K562 treated with DMSO at 1 percent for 24 hours (cell line): ENCODE results near the gene AK6. TPM values are rescaled to one million over a fixed set of nuclear protein-coding genes. Genes with fewer than 3 reads are reported as not detected.

Experiments
- total RNA-seq: library from RNA; unstranded; fragments of 300-600 nt; gene quantifications from 2 replicates; pipeline ENCODE4 v1.2.3, GENCODE V29; 2022; ENCODE audit warnings: low read depth; ENCODE audit not compliant: insufficient read depth

Gene AK6
- total RNA-seq: 25.5 and 30.9 TPM in 2 replicates

GRCh38 chr5:69369340-69370121 is at the start of gene AK6, which contains the start of the genes RAD17 and TAF9:
AK6 (minus strand) TSS chr5:69369520; CDS start chr5:69369490, 30 bp downstream.
RAD17 (plus strand) TSS chr5:69369818; CDS start chr5:69372209, 2,391 bp downstream.
TAF9 (minus strand) TSS chr5:69369520; CDS start chr5:69365737, 3,783 bp downstream.

GRCh38 chr5:69414885-69415583 is 45.7 kb upstream of the AK6 start, which contains the start of gene MARVELD2:
MARVELD2 (plus strand) TSS chr5:69415116; CDS start chr5:69419386, 4,270 bp downstream.

Other genes with a start within 250 kb of the AK6 start
- 128 and 161 TPM in 2 replicates for gene CCNB1, start 202.4 kb downstream of the AK6 start, total RNA-seq
- gene CENPH, start 179.9 kb downstream of the AK6 start, total RNA-seq: 70.6 and 72.5 TPM in 2 replicates
- 22.8 and 31.3 TPM in 2 replicates for gene CDK7, start 134.6 kb downstream of the AK6 start, total RNA-seq
- gene CCDC125, start 36.7 kb downstream of the AK6 start, total RNA-seq: 4.4 and 4.9 TPM in 2 replicates
- 77.3 and 85.9 TPM in 2 replicates for gene TAF9, start within 50 bp of the AK6 start, total RNA-seq
- gene RAD17, start 298 bp upstream of the AK6 start, total RNA-seq: 15.0 and 15.6 TPM in 2 replicates
- 0.08 TPM in 1 of 2 replicates, not detected in the other for gene MARVELD2, start 45.6 kb upstream of the AK6 start, total RNA-seq
- gene OCLN, start 123.3 kb upstream of the AK6 start, total RNA-seq: not detected in 2 replicates
- 21.8 and 23.0 TPM in 2 replicates for gene GTF2H2C, start 190.7 kb upstream of the AK6 start, total RNA-seq